ENCODE data around the gene RPS29. TPM values are rescaled to one million over a fixed set of nuclear protein-coding genes. Genes with fewer than 3 reads are reported as not detected.
"Not testable (repeated sequence)": the region's sequence is repeated elsewhere in the genome, so short reads cannot be mapped to it uniquely, and the experiment has no call there.

RPS29 gene
- polyA plus RNA-seq (ENCODE audit: insufficient read length in 3 of 3), result 1,000 to 10,000 TPM; 1,430 to 1,747 (median 1,622) TPM
- long read RNA-seq, donor 1, full-length matches to known transcripts, result 1,790 of 1,805 reads
- long read RNA-seq, donor 1, partial matches to known transcripts, result 15 of 1,805 reads
- long read RNA-seq, donor 1, other reads (novel, unspliced or antisense), result 0 of 1,805 reads
- long read RNA-seq, donor 2, full-length matches to known transcripts, result 1,820 of 1,831 reads
- long read RNA-seq, donor 2, partial matches to known transcripts, result 11 of 1,831 reads
- long read RNA-seq, donor 2, other reads (novel, unspliced or antisense), result 0 of 1,831 reads
- long read RNA-seq, donor 3, full-length matches to known transcripts, result 2,418 of 2,446 reads
- long read RNA-seq, donor 3, partial matches to known transcripts, result 23 of 2,446 reads
- long read RNA-seq, donor 3, other reads (novel, unspliced or antisense), result 5 of 2,446 reads
- long read RNA-seq, donor 4, full-length matches to known transcripts, result 1,530 of 1,539 reads
- long read RNA-seq, donor 4, partial matches to known transcripts, result 9 of 1,539 reads
- long read RNA-seq, donor 4, other reads (novel, unspliced or antisense), result 0 of 1,539 reads
- long read RNA-seq, donor 5, result 0 reads
- long read RNA-seq, donor 6, full-length matches to known transcripts, result 1,680 of 1,692 reads
- long read RNA-seq, donor 6, partial matches to known transcripts, result 12 of 1,692 reads
- long read RNA-seq, donor 6, other reads (novel, unspliced or antisense), result 0 of 1,692 reads
- long read RNA-seq, donor 7, full-length matches to known transcripts, result 2,699 of 2,711 reads
- long read RNA-seq, donor 7, partial matches to known transcripts, result 12 of 2,711 reads
- long read RNA-seq, donor 7, other reads (novel, unspliced or antisense), result 0 of 2,711 reads
- long read RNA-seq, donor 8, result 0 reads
- long read RNA-seq, donor 9, full-length matches to known transcripts, result 1,525 of 1,534 reads
- long read RNA-seq, donor 9, partial matches to known transcripts, result 9 of 1,534 reads
- long read RNA-seq, donor 9, other reads (novel, unspliced or antisense), result 0 of 1,534 reads
- long read RNA-seq, donor 10, full-length matches to known transcripts, result 2,166 of 2,186 reads
- long read RNA-seq, donor 10, partial matches to known transcripts, result 15 of 2,186 reads
- long read RNA-seq, donor 10, other reads (novel, unspliced or antisense), result 5 of 2,186 reads
- long read RNA-seq, donor 11, full-length matches to known transcripts, result 1,037 of 1,037 reads
- long read RNA-seq, donor 11, partial matches to known transcripts, result 0 of 1,037 reads
- long read RNA-seq, donor 11, other reads (novel, unspliced or antisense), result 0 of 1,037 reads
- long read RNA-seq, donor 12, full-length matches to known transcripts, result 1,036 of 1,036 reads
- long read RNA-seq, donor 12, partial matches to known transcripts, result 0 of 1,036 reads
- long read RNA-seq, donor 12, other reads (novel, unspliced or antisense), result 0 of 1,036 reads
- long read RNA-seq, donor 13, result 0 reads
- long read RNA-seq, donor 14, full-length matches to known transcripts, result 2,046 of 2,046 reads
- long read RNA-seq, donor 14, partial matches to known transcripts, result 0 of 2,046 reads
- long read RNA-seq, donor 14, other reads (novel, unspliced or antisense), result 0 of 2,046 reads
- long read RNA-seq, donor 15, full-length matches to known transcripts, result 656 of 661 reads
- long read RNA-seq, donor 15, partial matches to known transcripts, result 5 of 661 reads
- long read RNA-seq, donor 15, other reads (novel, unspliced or antisense), result 0 of 661 reads
- long read RNA-seq, donor 16, full-length matches to known transcripts, result 2,642 of 2,656 reads
- long read RNA-seq, donor 16, partial matches to known transcripts, result 14 of 2,656 reads
- long read RNA-seq, donor 16, other reads (novel, unspliced or antisense), result 0 of 2,656 reads

- DNase-seq (ENCODE audit: extremely low read depth in 1 of 11, low read depth in 9 of 11, low spot score in 4 of 11), result peak; percentile 98 to 100 (median 99)
These were observed at the start of gene RPS29 for GRCh38 chr14:49585803-49586672. TSS of gene RPS29 (minus strand) at chr14:49586380. CDS start at chr14:49586346, 34 bp downstream.

- DNase-seq (ENCODE audit: extremely low read depth in 1 of 11, low read depth in 9 of 11, low spot score in 4 of 11), result peak; percentile 60 to 87 (median 79)
These were observed 48.6 kb upstream of the RPS29 start, which contains the start of gene DNAAF2 for GRCh38 chr14:49634547-49635334. TSS of gene DNAAF2 (minus strand) at chr14:49635244. CDS start at chr14:49635149, 95 bp downstream.

DNA sequence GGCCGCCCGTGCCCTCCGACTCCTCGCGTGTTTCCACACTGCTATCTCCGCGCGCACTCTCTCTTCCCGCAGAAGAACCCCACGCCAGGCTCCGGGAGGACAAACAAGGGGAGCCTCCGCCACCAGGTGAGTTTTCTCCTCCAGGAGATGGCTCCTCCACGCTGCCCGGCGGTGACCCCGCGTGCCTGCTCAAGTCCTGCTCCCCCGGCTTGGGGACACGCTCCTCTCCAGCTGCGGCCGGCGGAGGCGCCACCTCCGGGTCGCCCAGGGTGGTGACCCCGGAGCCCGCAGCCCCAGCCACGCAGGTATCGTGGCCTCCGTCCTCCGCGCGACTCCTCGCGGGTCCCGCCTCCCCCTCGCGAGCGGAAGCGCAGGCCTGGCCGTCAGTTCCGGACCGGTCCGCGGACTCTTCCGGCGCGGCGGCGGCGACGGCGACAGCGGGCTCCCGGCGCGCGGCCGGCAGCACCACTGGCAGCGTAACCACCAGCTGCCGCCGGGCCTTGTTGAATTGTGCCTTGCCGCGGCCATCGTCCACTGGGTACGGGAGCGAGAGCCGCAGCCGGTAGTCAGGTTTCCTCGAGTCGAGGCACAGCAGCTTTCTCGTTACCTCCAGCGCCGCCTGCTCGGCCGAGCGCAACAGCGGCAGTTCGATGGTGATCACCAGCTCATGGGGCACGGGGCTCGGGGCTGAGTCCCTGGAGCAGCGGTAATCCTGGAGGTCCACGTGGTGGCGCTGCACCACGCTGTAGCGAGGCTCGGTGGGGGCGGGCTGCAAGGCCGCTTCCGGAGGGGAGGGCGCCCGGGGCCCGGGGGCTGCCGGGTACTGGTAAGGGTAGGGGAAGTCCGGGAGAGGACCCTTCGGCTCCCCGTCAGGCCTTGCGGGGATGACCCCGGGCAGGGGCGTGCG lies 47.7 kb upstream of the RPS29 start:
- peak; percentile 86 to 94 (median 93) for DNase-seq (ENCODE audit: extremely low read depth in 1 of 11, low read depth in 9 of 11, low spot score in 4 of 11)

DNA sequence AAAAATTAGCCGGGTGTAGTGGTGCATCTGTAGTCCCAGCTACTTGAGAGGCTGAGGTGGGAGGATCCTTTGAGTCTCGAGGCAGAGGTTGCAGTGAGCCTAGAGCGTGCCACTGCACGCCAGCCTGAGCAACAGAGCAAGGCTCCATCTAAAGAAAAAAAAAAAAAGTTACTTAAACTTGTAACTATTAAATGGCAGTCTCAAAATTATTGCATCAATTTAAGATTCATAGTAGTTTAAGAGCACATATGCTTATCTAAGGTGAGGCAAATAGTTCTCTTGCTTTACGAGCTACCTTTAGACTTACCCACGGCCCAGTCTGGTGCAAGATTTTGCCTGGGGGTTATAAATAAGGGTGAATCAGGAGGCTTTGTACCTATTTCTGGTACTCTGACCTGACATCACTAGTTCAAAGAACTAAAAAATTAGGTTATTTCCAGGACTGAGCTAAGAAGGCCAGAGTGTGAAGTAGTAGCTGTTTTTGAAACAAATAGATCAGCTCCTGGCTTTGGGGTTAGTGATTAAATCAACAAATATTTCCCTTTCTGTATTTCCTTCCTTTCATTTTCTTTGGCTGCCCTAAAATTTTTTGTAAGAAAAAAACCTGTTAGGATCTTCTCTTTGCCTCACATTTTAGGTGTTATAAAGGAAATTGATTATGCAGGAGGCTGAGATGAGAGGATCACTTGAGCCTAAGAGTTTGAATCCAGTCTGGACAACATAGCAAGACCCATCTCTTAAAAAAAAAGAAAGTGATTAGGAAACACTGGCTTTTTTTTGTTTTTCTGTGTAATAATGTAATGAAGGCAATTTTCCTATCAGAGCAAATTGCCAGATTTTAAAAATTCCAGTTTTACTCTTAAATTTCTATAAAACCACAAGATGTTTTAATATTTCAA lies 38.0 kb upstream of the RPS29 start:
- no peak for DNase-seq (ENCODE audit: extremely low read depth in 1 of 11, low read depth in 9 of 11, low spot score in 4 of 11)

DNA sequence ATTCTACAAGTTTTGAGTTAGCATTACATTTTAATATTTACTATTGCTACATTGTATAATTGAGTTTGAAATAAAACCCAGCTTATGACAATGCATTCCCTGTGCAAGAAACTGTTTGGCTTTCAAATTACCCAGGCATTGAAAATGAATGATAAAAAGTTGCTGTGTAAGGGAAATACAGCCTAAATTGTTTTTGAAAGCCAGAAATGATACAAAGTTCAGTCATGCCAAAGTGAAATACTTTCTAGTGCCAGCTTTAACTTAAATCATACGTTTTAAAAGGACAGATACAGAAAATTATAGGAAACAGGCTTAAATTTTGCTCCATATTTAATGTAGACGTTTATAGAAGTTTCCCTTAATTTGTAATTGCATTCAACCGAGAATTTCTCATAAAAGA lies 37.2 kb upstream of the RPS29 start:
- no peak for DNase-seq (ENCODE audit: extremely low read depth in 1 of 11, low read depth in 9 of 11, low spot score in 4 of 11)

DNA sequence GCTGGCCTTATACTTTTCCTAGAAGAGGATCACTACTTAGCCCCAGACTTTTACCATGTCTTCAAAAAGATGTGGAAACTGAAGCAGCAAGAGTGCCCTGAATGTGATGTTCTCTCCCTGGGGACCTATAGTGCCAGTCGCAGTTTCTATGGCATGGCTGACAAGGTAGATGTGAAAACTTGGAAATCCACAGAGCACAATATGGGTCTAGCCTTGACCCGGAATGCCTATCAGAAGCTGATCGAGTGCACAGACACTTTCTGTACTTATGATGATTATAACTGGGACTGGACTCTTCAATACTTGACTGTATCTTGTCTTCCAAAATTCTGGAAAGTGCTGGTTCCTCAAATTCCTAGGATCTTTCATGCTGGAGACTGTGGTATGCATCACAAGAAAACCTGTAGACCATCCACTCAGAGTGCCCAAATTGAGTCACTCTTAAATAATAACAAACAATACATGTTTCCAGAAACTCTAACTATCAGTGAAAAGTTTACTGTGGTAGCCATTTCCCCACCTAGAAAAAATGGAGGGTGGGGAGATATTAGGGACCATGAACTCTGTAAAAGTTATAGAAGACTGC lies 35.9 kb upstream of the RPS29 start:
- no peak for DNase-seq (ENCODE audit: extremely low read depth in 1 of 11, low read depth in 9 of 11, low spot score in 4 of 11)

DNA sequence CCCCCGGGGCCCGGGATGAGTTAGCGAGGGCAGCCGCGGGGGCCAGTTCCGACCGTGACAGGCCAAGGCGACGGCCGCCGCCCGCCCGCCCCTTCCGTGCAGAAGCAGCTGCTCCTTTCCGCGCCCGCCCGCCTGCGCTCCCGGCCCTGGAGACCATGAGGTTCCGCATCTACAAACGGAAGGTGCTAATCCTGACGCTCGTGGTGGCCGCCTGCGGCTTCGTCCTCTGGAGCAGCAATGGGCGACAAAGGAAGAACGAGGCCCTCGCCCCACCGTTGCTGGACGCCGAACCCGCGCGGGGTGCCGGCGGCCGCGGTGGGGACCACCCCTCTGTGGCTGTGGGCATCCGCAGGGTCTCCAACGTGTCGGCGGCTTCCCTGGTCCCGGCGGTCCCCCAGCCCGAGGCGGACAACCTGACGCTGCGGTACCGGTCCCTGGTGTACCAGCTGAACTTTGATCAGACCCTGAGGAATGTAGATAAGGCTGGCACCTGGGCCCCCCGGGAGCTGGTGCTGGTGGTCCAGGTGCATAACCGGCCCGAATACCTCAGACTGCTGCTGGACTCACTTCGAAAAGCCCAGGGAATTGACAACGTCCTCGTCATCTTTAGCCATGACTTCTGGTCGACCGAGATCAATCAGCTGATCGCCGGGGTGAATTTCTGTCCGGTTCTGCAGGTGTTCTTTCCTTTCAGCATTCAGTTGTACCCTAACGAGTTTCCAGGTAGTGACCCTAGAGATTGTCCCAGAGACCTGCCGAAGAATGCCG lies 35.1 kb upstream of the RPS29 start:
- DNase-seq (ENCODE audit: extremely low read depth in 1 of 11, low read depth in 9 of 11, low spot score in 4 of 11), result peak in 6 of 11 donors; percentile 33 to 64 (median 56)

GRCh38 chr14:49620182-49621113 lies 34.3 kb upstream of the RPS29 start, which contains the start of the genes MGAT2 and RPL36AL:
TSS of gene MGAT2 (plus strand) at chr14:49620799. CDS start at chr14:49621269, 470 bp downstream.
TSS of gene RPL36AL (minus strand) at chr14:49620626. CDS start at chr14:49619104, 1,522 bp downstream.
- DNase-seq (ENCODE audit: extremely low read depth in 1 of 11, low read depth in 9 of 11, low spot score in 4 of 11), result peak; percentile 95 to 98 (median 97)

DNA sequence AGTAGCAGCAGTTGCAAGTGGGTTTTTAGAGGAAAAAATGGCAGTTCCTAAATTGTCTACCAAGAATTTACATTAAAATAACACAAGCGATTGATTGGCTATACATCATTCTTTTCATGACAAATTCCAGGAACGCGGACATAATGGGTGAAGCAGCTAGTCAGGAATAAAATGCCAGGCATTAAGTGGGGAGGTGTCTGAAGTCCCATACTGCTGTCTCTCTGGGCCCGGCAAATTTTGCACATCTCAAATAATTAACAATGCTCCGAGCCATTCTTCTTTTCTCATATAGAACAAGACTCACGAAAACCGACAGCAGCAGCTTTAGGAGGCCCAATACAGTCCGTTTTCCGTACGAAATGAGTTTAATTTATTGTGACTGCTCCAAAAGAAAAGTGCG lies 33.5 kb upstream of the RPS29 start:
- DNase-seq (ENCODE audit: extremely low read depth in 1 of 11, low read depth in 9 of 11, low spot score in 4 of 11), result no peak

- not testable (repeated sequence) for DNase-seq (ENCODE audit: extremely low read depth in 1 of 11, low read depth in 9 of 11, low spot score in 4 of 11)
These were observed 33.1 kb upstream of the RPS29 start for GRCh38 chr14:49619273-49619672.

GRCh38 chr14:49617852-49618519 lies 31.8 kb upstream of the RPS29 start:
- DNase-seq (ENCODE audit: extremely low read depth in 1 of 11, low read depth in 9 of 11, low spot score in 4 of 11), result no peak
